Left lung (tissue), 14 donors: ENCODE data around the gene INSYN2A. TPM values are rescaled to one million over a fixed set of nuclear protein-coding genes. Genes with fewer than 3 reads are reported as not detected.

Experiments
- ATAC-seq: fragments of 200-7000 bp; cut with Tn5 transposase; one replicate; pipeline ENCODE4 v1.9.1; 2020; ENCODE audit warnings: moderate library complexity
- DNase-seq, 4 donors: peaks; one replicate each; pipeline ENCODE4 v3.0.0-alpha.2; 2013 to 2020
- H3K27ac ChIP-seq, 2 donors: fragments of 200-600 bp; sonication (generic) in 1 of 2; one replicate each; pipeline versions ENCODE4 v1.5.0 to v1.8.0; 2020 to 2021
- H3K27me3 ChIP-seq, 2 donors: fragments of 200-600 bp; sonication (generic) in 1 of 2; one replicate each; pipeline versions ENCODE4 v1.5.0 to v1.8.0; 2020 to 2021
- H3K36me3 ChIP-seq, 2 donors: fragments of 200-600 bp; sonication (generic) in 1 of 2; one replicate each; pipeline versions ENCODE4 v1.5.0 to v1.8.0; 2020 to 2021
- H3K4me1 ChIP-seq, 2 donors: fragments of 200-600 bp; one replicate each; pipeline ENCODE4 v1.8.0; 2021
- H3K4me3 ChIP-seq, 2 donors: fragments of 200-600 bp; sonication (generic) in 1 of 2; one replicate each; pipeline versions ENCODE4 v1.5.0 to v1.8.0; 2020 to 2021; ENCODE audit warnings: mild to moderate bottlenecking in 1 of 2
- H3K9me3 ChIP-seq, 2 donors: fragments of 200-600 bp; sonication (generic) in 1 of 2; one replicate each; pipeline versions ENCODE4 v1.5.0 to v1.8.0; 2020 to 2021
- intact Hi-C, 2 donors: fragments of 100-400 bp; cut with DNase I; formaldehyde crosslinking; loops; one replicate each; pipeline versions ENCODE4 v1.11.2 to v1.14.2; 2022
- long read RNA-seq, 12 donors: library from polyadenylated mRNA in 2 of 12; unstranded in 2 of 12; transcript quantifications; one replicate each; pipeline ENCODE4 v2.0.0 and lab custom pipeline, GENCODE V29; 2019 to 2026
- polyA plus RNA-seq, 6 donors: library from polyadenylated mRNA; unstranded; fragments of 120-200 nt; gene quantifications; one replicate each; pipeline ENCODE4 v1.2.1, GENCODE V29; 2013; ENCODE audit not compliant: insufficient read length in 6 of 6
- total RNA-seq, 2 donors: library from RNA; stranded (reverse); fragmentation: NEBNext Ultra II Directional; extraction: Animal tissue kit (Norgen Biotek cat#: 25700); gene quantifications; one replicate each; pipeline ENCODE4 v1.2.1, GENCODE V29; 2021
- TF ChIP-seq, protein P1 (sequence below), 2 donors: fragments of 200-600 bp; sonication (generic) in 1 of 2; IDR thresholded peaks; one replicate each; pipeline versions ENCODE4 v1.5.0 to v1.8.0; 2021; ENCODE audit warnings: antibody characterized with exemption in 2 of 2
- donor health status: DM: no; HTN: yes; CAD: no.
- donor health status: DM: no; HTN: no; CAD: no.

The INSYN2A gene, protein sequence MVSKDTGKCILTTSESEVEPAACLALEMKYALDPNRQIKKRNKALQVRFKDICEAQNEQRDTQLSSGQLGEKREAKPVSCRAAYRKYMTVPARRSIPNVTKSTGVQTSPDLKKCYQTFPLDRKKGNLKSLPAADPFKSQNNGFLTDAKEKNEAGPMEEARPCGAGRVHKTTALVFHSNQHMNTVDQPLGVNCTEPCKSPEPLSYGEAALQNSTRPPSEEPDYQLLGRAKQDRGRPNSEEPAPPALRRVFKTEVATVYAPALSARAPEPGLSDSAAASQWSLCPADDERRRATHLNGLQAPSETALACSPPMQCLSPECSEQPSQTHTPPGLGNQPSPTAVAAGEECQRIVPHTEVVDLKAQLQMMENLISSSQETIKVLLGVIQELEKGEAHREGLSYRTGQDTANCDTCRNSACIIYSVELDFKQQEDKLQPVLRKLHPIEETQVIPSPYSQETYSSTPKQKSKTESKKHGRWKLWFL
- total RNA-seq = under 1 TPM; 0.10 to 0.82 TPM
- polyA plus RNA-seq = 1 to 10 TPM; 1.4 to 2.5 (median 1.7) TPM
- long read RNA-seq, donor 1 = 0 reads
- long read RNA-seq, donor 2 = 0 reads
- long read RNA-seq, donor 3 = 0 reads
- long read RNA-seq, donor 4 = 0 reads
- long read RNA-seq, donor 5 = 0 reads
- long read RNA-seq, donor 6, partial matches to known transcripts = 77 of 77 reads
- long read RNA-seq, donor 6, other reads (novel, unspliced or antisense) = 0 of 77 reads
- long read RNA-seq, donor 7 = 0 reads
- long read RNA-seq, donor 8 = 0 reads
- long read RNA-seq, donor 9 = 0 reads
- long read RNA-seq, donor 10 = 0 reads
- long read RNA-seq, donor 11 = 0 reads
- long read RNA-seq, donor 12 = 0 reads

DNA sequence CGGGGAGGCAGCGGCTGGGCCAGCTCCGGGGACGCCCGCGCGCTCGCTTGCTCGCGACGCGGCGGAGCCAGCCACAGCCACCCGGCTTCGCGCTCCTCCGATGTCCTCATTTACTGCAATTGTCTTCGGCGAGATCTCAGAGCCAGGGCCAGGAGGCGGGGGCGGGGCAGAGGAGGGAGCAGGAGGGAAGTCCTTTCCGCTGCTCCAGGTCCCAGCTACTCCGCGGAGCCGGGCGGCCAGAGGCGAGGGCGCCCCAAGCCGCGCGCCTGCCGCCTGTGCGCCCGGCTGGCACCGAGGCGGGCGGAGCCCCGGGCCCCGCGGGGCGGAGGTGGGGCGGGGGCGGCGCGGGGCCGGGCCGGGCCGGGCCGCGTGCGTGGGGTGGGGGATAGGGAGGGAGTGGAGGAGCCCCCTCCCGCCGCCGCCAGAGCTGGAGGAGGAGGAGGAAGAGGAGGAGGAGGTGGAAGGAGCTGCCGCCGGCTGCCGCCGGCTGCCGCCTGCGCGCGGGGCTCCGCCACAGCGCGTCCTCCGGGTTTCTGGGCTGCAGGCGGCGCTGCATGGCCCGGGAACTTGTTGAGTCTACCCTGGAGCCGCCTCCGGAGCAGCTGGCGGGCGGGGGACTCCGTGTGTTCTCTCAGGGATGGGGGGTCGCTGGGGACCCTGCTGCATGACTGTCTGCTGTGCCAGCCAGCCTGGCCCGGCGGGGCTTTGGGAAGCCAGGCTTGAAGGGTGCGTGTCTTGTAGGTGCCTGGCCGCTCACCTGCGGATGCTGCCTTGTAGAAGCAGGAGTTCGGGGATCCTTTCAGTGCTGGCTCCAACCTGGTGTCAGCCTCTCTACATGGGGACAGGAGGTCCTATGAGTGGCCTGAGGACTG lies at the start of gene INSYN2A:
Gene INSYN2A, minus strand, starts transcription at position 310 of the 872 bp plus-strand sequence. CDS start 20,196 bp downstream, outside the sequence.
- TF ChIP-seq, protein P1, sequence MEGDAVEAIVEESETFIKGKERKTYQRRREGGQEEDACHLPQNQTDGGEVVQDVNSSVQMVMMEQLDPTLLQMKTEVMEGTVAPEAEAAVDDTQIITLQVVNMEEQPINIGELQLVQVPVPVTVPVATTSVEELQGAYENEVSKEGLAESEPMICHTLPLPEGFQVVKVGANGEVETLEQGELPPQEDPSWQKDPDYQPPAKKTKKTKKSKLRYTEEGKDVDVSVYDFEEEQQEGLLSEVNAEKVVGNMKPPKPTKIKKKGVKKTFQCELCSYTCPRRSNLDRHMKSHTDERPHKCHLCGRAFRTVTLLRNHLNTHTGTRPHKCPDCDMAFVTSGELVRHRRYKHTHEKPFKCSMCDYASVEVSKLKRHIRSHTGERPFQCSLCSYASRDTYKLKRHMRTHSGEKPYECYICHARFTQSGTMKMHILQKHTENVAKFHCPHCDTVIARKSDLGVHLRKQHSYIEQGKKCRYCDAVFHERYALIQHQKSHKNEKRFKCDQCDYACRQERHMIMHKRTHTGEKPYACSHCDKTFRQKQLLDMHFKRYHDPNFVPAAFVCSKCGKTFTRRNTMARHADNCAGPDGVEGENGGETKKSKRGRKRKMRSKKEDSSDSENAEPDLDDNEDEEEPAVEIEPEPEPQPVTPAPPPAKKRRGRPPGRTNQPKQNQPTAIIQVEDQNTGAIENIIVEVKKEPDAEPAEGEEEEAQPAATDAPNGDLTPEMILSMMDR (IDR thresholded peaks at IDR 0.05) = no peak
- DNase-seq (peak in 2 of 4 donors; percentile 49 to 61), ATAC-seq (peak; percentile 64)
- peaks cover 9 to 53% of the 10 kb centered on the region in 2 donors for H3K27me3 ChIP-seq
- no peak within 1 kb of the TSS for H3K27ac ChIP-seq
- H3K9me3 ChIP-seq = no peaks in the 10 kb centered on the region
- peaks cover 5 to 18% of the 10 kb centered on the region in 2 donors for H3K4me1 ChIP-seq
- no peaks in the 10 kb centered on the region for H3K36me3 ChIP-seq
- intact Hi-C loops = no loop called here
- peak within 1 kb of the TSS; percentile 19 to 25 for H3K4me3 ChIP-seq

DNA sequence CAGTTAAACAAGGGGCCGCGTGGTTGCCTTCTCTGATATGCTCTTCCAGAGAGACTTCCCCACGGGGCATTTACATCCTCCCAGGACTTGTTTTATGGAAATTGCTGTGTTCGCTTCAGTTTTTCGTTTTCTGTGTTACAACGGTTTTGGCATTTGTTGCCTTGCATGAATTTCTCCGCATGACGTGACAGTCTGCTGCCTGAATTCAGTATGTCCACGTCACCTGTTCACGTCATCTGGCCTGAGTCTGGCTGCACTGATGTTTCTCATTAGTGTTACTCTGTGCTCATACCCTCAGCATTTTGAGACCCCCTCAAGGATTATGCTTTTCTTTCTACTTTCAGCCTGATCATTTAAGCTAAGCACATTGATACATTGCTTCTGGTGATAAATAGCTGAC lies 49.1 kb upstream of the INSYN2A start:
- ATAC-seq (no peak), DNase-seq (no peak)
- TF ChIP-seq, protein P1 (IDR thresholded peaks at IDR 0.05) = no peak
- Histone ChIP-seq H3K9me3 (no peaks in the 10 kb centered on the region), H3K4me1 (no peaks in the 10 kb centered on the region), H3K27ac (no peak overlapping the region), H3K36me3 (peaks cover 0 to 17% of the 10 kb centered on the region in 2 donors), H3K4me3 (no peak overlapping the region), H3K27me3 (no peaks in the 10 kb centered on the region)
- intact Hi-C loops = no loop called here

DNA sequence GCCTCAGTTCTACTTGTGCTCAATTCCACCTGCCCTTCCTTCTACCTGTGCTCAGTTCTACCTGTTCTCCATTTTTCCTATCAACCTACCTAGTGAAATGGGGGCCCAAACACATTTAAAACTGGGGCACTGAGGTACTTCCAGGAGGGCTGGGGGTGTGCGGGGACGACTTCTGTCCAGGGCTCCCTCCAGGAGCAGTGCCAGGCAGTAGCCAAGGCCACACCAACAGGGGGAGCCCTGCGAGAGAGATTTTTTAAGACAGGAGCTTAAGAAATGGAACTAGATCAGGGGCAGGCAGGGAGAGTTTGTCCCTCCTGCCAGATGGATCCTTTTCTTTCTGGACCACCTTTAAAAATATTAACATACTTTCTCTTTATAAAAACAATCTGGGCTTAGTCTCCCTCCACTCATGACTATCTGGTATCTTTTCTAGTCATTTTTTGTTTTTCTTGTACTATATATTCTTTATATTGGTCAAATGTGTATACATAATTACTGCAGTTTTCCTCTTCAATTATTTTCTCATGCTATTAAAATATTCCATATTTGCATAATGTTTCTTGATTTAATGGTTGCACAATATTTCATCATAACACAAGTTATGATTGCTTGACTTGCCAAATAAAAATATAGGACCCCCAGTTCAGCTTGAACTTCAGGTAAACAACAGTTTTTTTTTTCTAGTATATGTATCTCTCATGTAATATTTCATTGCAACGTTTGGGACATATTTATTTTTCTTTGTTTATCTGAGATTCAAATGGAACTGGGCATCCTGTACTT lies 47.3 kb upstream of the INSYN2A start:
- Histone ChIP-seq H3K4me1 (no peaks in the 10 kb centered on the region), H3K27ac (no peak overlapping the region), H3K36me3 (peaks cover 0 to 9% of the 10 kb centered on the region in 2 donors), H3K9me3 (no peaks in the 10 kb centered on the region), H3K4me3 (no peak overlapping the region), H3K27me3 (no peaks in the 10 kb centered on the region)
- DNase-seq = peak in 1 of 4 donors; percentile 16
- intact Hi-C loops = no loop called here
- TF ChIP-seq, protein P1 (IDR thresholded peaks at IDR 0.05) = peak in 1 of 2 donors; percentile 34
- ATAC-seq = peak; percentile 80

DNA sequence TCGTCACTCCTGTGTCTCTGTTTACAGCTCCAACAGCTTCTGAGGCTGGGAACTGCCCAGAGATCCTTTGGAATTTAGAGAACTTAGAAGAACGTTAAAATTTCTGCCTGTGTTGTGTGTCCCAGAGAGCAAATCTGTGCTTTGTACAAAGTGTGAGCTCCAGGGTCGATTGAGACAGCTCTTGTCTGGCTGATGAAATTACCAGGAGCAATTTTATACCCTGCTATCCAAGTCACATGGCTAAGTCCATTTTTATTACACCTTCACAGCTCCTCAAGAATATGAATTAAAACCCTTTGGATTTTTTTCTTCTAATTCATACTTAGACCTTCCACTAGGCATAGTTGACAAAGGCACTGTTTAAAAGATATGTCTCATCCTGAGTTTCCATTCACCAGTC lies 46.5 kb upstream of the INSYN2A start:
- no peaks in the 10 kb centered on the region for H3K9me3 ChIP-seq
- ATAC-seq = no peak
- H3K27me3 ChIP-seq = no peaks in the 10 kb centered on the region
- no peak overlapping the region for H3K27ac ChIP-seq
- intact Hi-C loops = no loop called here
- no peaks in the 10 kb centered on the region for H3K4me1 ChIP-seq
- TF ChIP-seq, protein P1 (IDR thresholded peaks at IDR 0.05) = no peak
- DNase-seq = no peak
- no peak overlapping the region for H3K4me3 ChIP-seq
- H3K36me3 ChIP-seq = peaks cover 0 to 1% of the 10 kb centered on the region in 2 donors
